ENCODE results near the gene CHID1. TPM values are rescaled to one million over a fixed set of nuclear protein-coding genes. Genes with fewer than 3 reads are reported as not detected.

CHID1 gene
- total and polyA plus RNA-seq, 7 experiments from 2014 or later, result 30.8 to 61.0 (median 55.3) TPM

DNA sequence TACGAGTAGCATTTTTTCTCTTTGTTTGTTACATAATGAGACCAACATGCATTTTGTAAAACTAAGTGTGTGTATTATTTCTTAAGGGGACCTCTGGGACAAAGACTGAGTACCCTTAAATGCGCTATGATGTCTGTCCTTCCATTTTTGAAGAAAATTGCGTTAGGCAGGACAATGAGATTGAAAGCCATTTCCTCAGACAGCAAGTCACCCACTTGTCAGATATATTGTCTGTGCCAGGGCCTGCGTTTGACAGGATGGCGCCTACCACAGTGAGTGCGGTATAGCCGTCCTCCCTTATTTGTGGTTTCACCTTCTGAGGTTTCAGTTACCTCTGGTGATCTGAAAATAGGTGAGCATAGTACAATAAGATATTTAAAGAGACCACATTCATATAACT lies 17.3 kb upstream of the CHID1 start:
- H3K36me3 Mint-ChIP-seq, result peaks cover 0 to 11% (median 4%) of the 10 kb centered on the region in 5 donors
- POLR2A ChIA-PET, result interaction anchor here (0.6 to 2.3 kb wide), 3 partner anchors 9 to 21 kb away, joined by 3 to 6 read pairs (median 5); no protein-coding TSS in a partner anchor
- peaks cover 35 to 62% (median 45%) of the 10 kb centered on the region in 7 donors for H3K4me1 Mint-ChIP-seq
- ATAC-seq (peak; percentile 31), DNase-seq (peak in 7 of 9 donors; percentile 49 to 68 (median 64))
- intact Hi-C loops (cut with micrococcal nuclease), result loop anchor here (5.0 kb wide), 3 partner anchors 44 to 181 kb away; partner anchors contain the start of genes SLC25A22 (in 1 of the 2) and TALDO1 (in 1 of the 2)
- H3K27me3 ChIP-seq (ENCODE audit: control insufficient read depth in 2 of 2, insufficient read depth in 2 of 2, low read length in 2 of 2), result no peaks in the 10 kb centered on the region
- H3K9me3 ChIP-seq (ENCODE audit: control insufficient read depth in 2 of 3, low read length in 3 of 3), result no peaks in the 10 kb centered on the region
- CTCF ChIA-PET, result interaction anchor here (0.6 kb wide), 1 partner anchor 1582 kb away, joined by 3 read pairs; no protein-coding TSS in a partner anchor
- H3K4me3 Mint-ChIP-seq, result peak overlapping the region; percentile 77 to 91 (median 86)
- peaks cover 0 to 6% (median 0%) of the 10 kb centered on the region in 3 experiments for H3K36me3 ChIP-seq (ENCODE audit: control insufficient read depth in 2 of 3, insufficient read depth in 3 of 3, low read length in 3 of 3)
- peaks cover 16 to 30% of the 10 kb centered on the region in 2 donors for H3K4me1 ChIP-seq (ENCODE audit: control insufficient read depth in 2 of 2, insufficient read depth in 2 of 2, low read length in 2 of 2)
- no peaks in the 10 kb centered on the region for H3K9me3 Mint-ChIP-seq
- peak overlapping the region; percentile 74 for H3K27ac ChIP-seq (ENCODE audit: low read depth, low read length)
- no peaks in the 10 kb centered on the region for H3K27me3 Mint-ChIP-seq
- peak overlapping the region; percentile 67 for H3K4me3 ChIP-seq (ENCODE audit: low read length)
- H3K27ac Mint-ChIP-seq, result peak overlapping the region; percentile 33 to 97 (median 89)

DNA sequence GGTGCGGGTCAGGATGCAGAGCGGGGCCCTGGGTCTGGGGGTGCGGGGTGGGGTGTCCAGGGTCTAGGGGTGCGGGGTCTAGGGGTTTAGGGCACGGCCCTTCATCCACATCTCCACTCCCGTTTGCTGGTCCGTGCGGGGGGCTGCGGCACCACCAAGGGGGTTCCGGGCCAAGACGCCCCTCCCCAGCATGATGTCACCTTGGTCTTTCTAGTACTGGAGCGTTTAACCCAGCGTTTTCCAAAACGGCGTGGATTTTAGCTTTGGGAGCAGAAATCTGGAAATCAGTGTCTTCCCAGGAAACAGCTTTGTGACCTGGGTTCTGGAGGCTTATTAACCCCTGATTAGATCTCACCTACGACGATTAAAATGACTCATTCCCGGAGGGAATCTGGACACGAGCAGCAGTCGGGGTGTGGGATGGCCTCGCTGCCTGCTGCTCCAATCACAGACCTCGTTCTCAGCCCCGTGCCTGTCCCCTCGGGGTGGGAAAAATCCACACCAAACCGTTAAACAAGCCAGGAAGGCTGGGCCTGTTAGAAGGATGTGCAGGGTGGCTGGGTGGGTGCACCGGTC lies 15.8 kb upstream of the CHID1 start:
- Histone ChIP-seq H3K27ac (ENCODE audit: low read depth, low read length) (peak overlapping the region; percentile 74), H3K9me3 (ENCODE audit: control insufficient read depth in 2 of 3, low read length in 3 of 3) (no peaks in the 10 kb centered on the region), H3K27me3 (ENCODE audit: control insufficient read depth in 2 of 2, insufficient read depth in 2 of 2, low read length in 2 of 2) (no peaks in the 10 kb centered on the region), H3K36me3 (ENCODE audit: control insufficient read depth in 2 of 3, insufficient read depth in 3 of 3, low read length in 3 of 3) (peaks cover 0 to 6% (median 0%) of the 10 kb centered on the region in 3 experiments), H3K4me1 (ENCODE audit: control insufficient read depth in 2 of 2, insufficient read depth in 2 of 2, low read length in 2 of 2) (peaks cover 16 to 30% of the 10 kb centered on the region in 2 donors), H3K4me3 (ENCODE audit: low read length) (peak overlapping the region; percentile 67)
- Mint-ChIP-seq H3K27ac (peak overlapping the region; percentile 20 to 97 (median 89)), H3K27me3 (no peaks in the 10 kb centered on the region), H3K4me1 (peaks cover 31 to 51% (median 35%) of the 10 kb centered on the region in 7 donors), H3K9me3 (no peaks in the 10 kb centered on the region), H3K4me3 (peak overlapping the region; percentile 77 to 91 (median 86)), H3K36me3 (peaks cover 0 to 6% (median 4%) of the 10 kb centered on the region in 5 donors)
- ChIA-PET CTCF (no interaction called here), POLR2A (interaction anchor here (2.3 kb wide), 1 partner anchor 15 kb away, joined by 6 read pairs; no protein-coding TSS in a partner anchor)
- no peak for ATAC-seq
- peak in 1 of 9 donors; percentile 40 for DNase-seq
- intact Hi-C loops (cut with micrococcal nuclease), result loop anchor here (5.0 kb wide), 3 partner anchors 46 to 179 kb away; partner anchors contain the start of genes SLC25A22 (in 1 of the 2) and TALDO1 (in 1 of the 2)

DNA sequence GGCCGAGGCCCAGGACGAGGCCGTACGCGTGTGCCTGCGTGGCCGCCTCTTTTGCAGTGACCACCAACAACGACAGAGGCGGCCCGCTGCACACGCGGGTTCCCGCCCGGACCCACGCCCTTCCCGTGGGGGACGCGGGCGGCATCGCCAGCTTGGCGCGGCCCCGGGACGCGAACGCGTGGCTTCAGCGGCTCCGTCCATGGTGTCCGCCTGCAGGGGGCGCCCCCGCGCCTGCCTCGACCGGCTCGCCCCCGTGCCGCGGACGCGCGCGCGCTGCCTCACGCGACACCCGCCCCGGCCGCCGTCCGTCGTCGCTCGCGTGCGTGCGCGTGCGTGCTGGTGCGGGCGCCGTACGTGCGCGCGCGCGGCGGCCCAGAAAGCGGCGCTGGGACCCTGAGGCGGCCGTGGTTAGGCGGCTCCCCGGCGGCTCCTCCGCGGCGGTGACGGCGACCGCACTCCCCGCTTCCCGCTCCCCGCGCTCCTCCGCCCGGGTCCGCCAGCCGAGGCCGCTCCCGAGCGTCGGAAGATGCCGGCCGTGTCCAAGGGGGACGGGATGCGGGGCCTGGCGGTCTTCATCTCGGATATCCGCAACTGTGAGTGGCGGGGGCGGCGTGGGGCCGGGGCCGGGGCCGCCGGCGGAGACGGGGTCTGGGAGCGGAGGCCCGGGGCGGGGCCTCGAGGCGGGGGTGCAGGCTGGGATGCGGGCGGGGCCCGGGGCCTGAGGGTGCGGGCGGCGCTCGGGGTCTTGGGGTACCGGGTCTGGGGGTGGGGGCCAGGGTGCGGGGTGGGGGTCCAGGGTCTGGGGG lies 15.1 kb upstream of the CHID1 start, which contains the start of gene AP2A2:
Gene AP2A2, plus strand, starts transcription at position 375 of the 806 bp plus-strand sequence. Its CDS starts 152 bp downstream, at position 527.
- DNase-seq, result peak; percentile 85 to 98 (median 93)
- POLR2A ChIA-PET, result interaction anchor here (0.7 kb wide), 1 partner anchor 106 kb away, joined by 3 read pairs; no protein-coding TSS in a partner anchor
- Histone ChIP-seq H3K27ac (ENCODE audit: low read depth, low read length) (peak within 1 kb of the TSS; percentile 74), H3K4me1 (ENCODE audit: control insufficient read depth in 2 of 2, insufficient read depth in 2 of 2, low read length in 2 of 2) (peaks cover 16 to 30% of the 10 kb centered on the region in 2 donors), H3K36me3 (ENCODE audit: control insufficient read depth in 2 of 3, insufficient read depth in 3 of 3, low read length in 3 of 3) (peaks cover 0 to 6% (median 0%) of the 10 kb centered on the region in 3 experiments), H3K9me3 (ENCODE audit: control insufficient read depth in 2 of 3, low read length in 3 of 3) (no peaks in the 10 kb centered on the region), H3K27me3 (ENCODE audit: control insufficient read depth in 2 of 2, insufficient read depth in 2 of 2, low read length in 2 of 2) (no peaks in the 10 kb centered on the region), H3K4me3 (ENCODE audit: low read length) (peak within 1 kb of the TSS; percentile 67)
- peak within 1 kb of the TSS; percentile 20 to 97 (median 89) for H3K27ac Mint-ChIP-seq
- CTCF ChIA-PET, result interaction anchor here (0.6 kb wide), 1 partner anchor 9 kb away, joined by 3 read pairs; no protein-coding TSS in a partner anchor
- intact Hi-C loops (cut with micrococcal nuclease), result loop anchor here (1.0 to 5.0 kb wide), 8 partner anchors 15 to 178 kb away; partner anchors contain the start of genes CHID1 (in 2 of the 2), POLR2L (in 2 of the 2), TSPAN4 (in 2 of the 2) and SLC25A22 (in 1 of the 2)
- H3K4me1 Mint-ChIP-seq, result peaks cover 24 to 44% (median 28%) of the 10 kb centered on the region in 7 donors
- no peaks in the 10 kb centered on the region for H3K27me3 Mint-ChIP-seq
- H3K4me3 Mint-ChIP-seq, result peak within 1 kb of the TSS; percentile 77 to 91 (median 86)
- H3K9me3 Mint-ChIP-seq, result no peaks in the 10 kb centered on the region
- peaks cover 0 to 4% (median 0%) of the 10 kb centered on the region in 5 donors for H3K36me3 Mint-ChIP-seq
- peak; percentile 94 for ATAC-seq

DNA sequence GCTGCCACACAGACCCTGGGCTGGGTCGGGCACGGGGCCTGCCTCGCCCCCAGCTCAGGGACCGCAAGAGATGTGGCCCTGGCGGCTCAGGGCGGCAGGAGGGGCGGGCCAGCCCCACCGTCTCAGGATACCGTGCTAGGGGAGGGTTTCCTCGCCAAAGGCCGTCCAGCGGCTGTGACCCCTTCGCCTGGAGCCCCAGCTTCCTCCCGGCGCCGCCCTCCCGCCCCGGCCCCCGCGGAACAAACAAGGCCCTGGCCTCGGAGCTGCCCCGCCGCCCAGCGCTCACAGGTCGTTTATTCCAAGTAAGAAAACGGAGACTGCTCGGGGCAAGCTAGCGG lies 14.5 kb upstream of the CHID1 start:
- Histone ChIP-seq H3K27ac (ENCODE audit: low read depth, low read length) (peak overlapping the region; percentile 58), H3K27me3 (ENCODE audit: control insufficient read depth in 2 of 2, insufficient read depth in 2 of 2, low read length in 2 of 2) (no peaks in the 10 kb centered on the region), H3K4me3 (ENCODE audit: low read length) (no peak overlapping the region), H3K9me3 (ENCODE audit: control insufficient read depth in 2 of 3, low read length in 3 of 3) (no peaks in the 10 kb centered on the region), H3K4me1 (ENCODE audit: control insufficient read depth in 2 of 2, insufficient read depth in 2 of 2, low read length in 2 of 2) (peaks cover 16 to 30% of the 10 kb centered on the region in 2 donors), H3K36me3 (ENCODE audit: control insufficient read depth in 2 of 3, insufficient read depth in 3 of 3, low read length in 3 of 3) (peaks cover 0 to 6% (median 0%) of the 10 kb centered on the region in 3 experiments)
- DNase-seq, result no peak
- POLR2A ChIA-PET, result interaction anchor here (0.7 kb wide), 1 partner anchor 105 kb away, joined by 3 read pairs; no protein-coding TSS in a partner anchor
- CTCF ChIA-PET, result interaction anchor here (0.6 kb wide), 1 partner anchor 9 kb away, joined by 3 read pairs; no protein-coding TSS in a partner anchor
- intact Hi-C loops (cut with micrococcal nuclease), result loop anchor here (1.0 to 5.0 kb wide), 8 partner anchors 15 to 178 kb away; partner anchors contain the start of genes CHID1 (in 2 of the 2), POLR2L (in 2 of the 2), TSPAN4 (in 2 of the 2) and SLC25A22 (in 1 of the 2)
- no peak overlapping the region for H3K4me3 Mint-ChIP-seq
- peaks cover 21 to 39% (median 27%) of the 10 kb centered on the region in 7 donors for H3K4me1 Mint-ChIP-seq
- ATAC-seq, result no peak
- peaks cover 0 to 4% (median 0%) of the 10 kb centered on the region in 5 donors for H3K36me3 Mint-ChIP-seq
- H3K9me3 Mint-ChIP-seq, result no peaks in the 10 kb centered on the region
- no peaks in the 10 kb centered on the region for H3K27me3 Mint-ChIP-seq
- H3K27ac Mint-ChIP-seq, result no peak overlapping the region

DNA sequence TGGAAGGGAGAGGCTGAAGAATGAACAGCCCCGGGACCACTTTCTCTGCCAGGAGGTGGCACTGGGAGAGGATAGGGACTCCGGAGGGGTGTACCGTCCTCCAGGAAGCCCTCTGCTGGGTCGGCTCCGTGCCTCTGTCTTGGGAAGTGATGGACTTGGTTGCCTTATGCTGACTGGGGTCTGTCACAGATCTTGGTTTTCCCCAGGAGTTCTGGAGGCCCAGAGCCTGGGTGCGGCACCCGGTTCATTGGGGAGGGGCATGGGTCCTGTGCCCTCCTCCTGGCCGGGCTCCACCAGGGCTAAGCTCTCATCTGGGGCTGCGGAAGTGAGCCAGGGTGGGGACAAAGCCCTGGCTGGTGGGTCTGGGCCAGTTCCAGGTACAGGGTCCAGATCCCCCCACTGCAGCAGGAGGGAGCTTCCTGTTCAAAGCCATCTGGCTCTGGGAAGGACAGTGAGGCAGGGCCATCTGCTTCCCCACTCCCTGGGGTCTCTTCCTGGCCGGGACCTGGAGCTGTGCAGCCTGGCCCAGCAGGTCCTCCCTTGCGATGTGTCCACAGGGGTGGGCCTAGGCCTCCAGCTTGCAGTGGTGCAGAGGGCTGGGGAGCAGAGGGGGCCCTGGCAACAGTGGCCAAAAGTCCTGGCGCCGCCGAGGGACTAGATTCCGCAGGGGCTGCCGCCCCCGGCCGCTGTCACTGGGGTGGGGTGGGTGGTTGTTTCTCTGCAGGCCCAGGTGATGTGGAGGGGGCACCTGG lies 14.0 kb upstream of the CHID1 start:
- Histone ChIP-seq H3K4me3 (ENCODE audit: low read length) (no peak overlapping the region), H3K36me3 (ENCODE audit: control insufficient read depth in 2 of 3, insufficient read depth in 3 of 3, low read length in 3 of 3) (peaks cover 0 to 5% (median 0%) of the 10 kb centered on the region in 3 experiments), H3K4me1 (ENCODE audit: control insufficient read depth in 2 of 2, insufficient read depth in 2 of 2, low read length in 2 of 2) (peaks cover 16 to 28% of the 10 kb centered on the region in 2 donors), H3K27ac (ENCODE audit: low read depth, low read length) (no peak overlapping the region), H3K9me3 (ENCODE audit: control insufficient read depth in 2 of 3, low read length in 3 of 3) (no peaks in the 10 kb centered on the region), H3K27me3 (ENCODE audit: control insufficient read depth in 2 of 2, insufficient read depth in 2 of 2, low read length in 2 of 2) (no peaks in the 10 kb centered on the region)
- ChIA-PET POLR2A (interaction anchor here (0.7 kb wide), 1 partner anchor 105 kb away, joined by 3 read pairs; no protein-coding TSS in a partner anchor), CTCF (interaction anchor here (0.6 kb wide), 1 partner anchor 10 kb away, joined by 3 read pairs; no protein-coding TSS in a partner anchor)
- intact Hi-C loops (cut with micrococcal nuclease), result loop anchor here (1.0 to 5.0 kb wide), 8 partner anchors 14 to 177 kb away; partner anchors contain the start of genes CHID1 (in 2 of the 2), POLR2L (in 2 of the 2), TSPAN4 (in 2 of the 2) and SLC25A22 (in 1 of the 2)
- H3K36me3 Mint-ChIP-seq, result peaks cover 0 to 4% (median 0%) of the 10 kb centered on the region in 5 donors
- no peaks in the 10 kb centered on the region for H3K27me3 Mint-ChIP-seq
- peak overlapping the region in 1 of 9 donors; percentile 62 for H3K27ac Mint-ChIP-seq
- ATAC-seq (no peak), DNase-seq (no peak)
- H3K9me3 Mint-ChIP-seq, result no peaks in the 10 kb centered on the region
- no peak overlapping the region for H3K4me3 Mint-ChIP-seq
- peaks cover 21 to 34% (median 27%) of the 10 kb centered on the region in 7 donors for H3K4me1 Mint-ChIP-seq

Measured in naive thymus-derived CD4-positive, alpha-beta T cell (primary cell).